ENCODE data around the gene GRIK4. TPM values are rescaled to one million over a fixed set of nuclear protein-coding genes. Genes with fewer than 3 reads are reported as not detected.

Gene GRIK4
- total RNA-seq, 1 donor from 2014 or later = 0.52 TPM

GRCh38 chr11:120707098-120707497 is 195.6 kb downstream of the GRIK4 start:
- H3K9ac ChIP-seq (ENCODE audit: low read depth in 1 of 3, low read length in 3 of 3) = no peak overlapping the region
- H3K36me3 ChIP-seq (ENCODE audit: control insufficient read depth in 3 of 3, insufficient read depth in 3 of 3, low read length in 3 of 3) = no peaks in the 10 kb centered on the region
- peaks cover 0 to 15% (median 2%) of the 10 kb centered on the region in 3 donors for H3K4me1 ChIP-seq (ENCODE audit: control insufficient read depth in 3 of 3, insufficient read depth in 3 of 3, low read length in 3 of 3)
- peaks cover 10 to 18% (median 11%) of the 10 kb centered on the region in 3 donors for H3K9me3 ChIP-seq (ENCODE audit: control insufficient read depth in 3 of 3, low read length in 3 of 3)
- no peak overlapping the region for H3K27ac ChIP-seq (ENCODE audit: low read depth, low read length)
- no peak overlapping the region for H3K4me3 ChIP-seq (ENCODE audit: low read length in 3 of 3)
- peaks cover 0 to 6% (median 3%) of the 10 kb centered on the region in 3 donors for H3K27me3 ChIP-seq (ENCODE audit: control insufficient read depth in 3 of 3, insufficient read depth in 3 of 3, low read length in 3 of 3)

GRCh38 chr11:120707663-120708062 is 196.1 kb downstream of the GRIK4 start:
- Histone ChIP-seq H3K27me3 (ENCODE audit: control insufficient read depth in 3 of 3, insufficient read depth in 3 of 3, low read length in 3 of 3) (peaks cover 0 to 9% (median 3%) of the 10 kb centered on the region in 3 donors), H3K27ac (ENCODE audit: low read depth, low read length) (no peak overlapping the region), H3K36me3 (ENCODE audit: control insufficient read depth in 3 of 3, insufficient read depth in 3 of 3, low read length in 3 of 3) (no peaks in the 10 kb centered on the region), H3K4me3 (ENCODE audit: low read length in 3 of 3) (no peak overlapping the region), H3K9ac (ENCODE audit: low read depth in 1 of 3, low read length in 3 of 3) (no peak overlapping the region), H3K9me3 (ENCODE audit: control insufficient read depth in 3 of 3, low read length in 3 of 3) (peaks cover 10 to 18% (median 11%) of the 10 kb centered on the region in 3 donors), H3K4me1 (ENCODE audit: control insufficient read depth in 3 of 3, insufficient read depth in 3 of 3, low read length in 3 of 3) (peaks cover 0 to 15% (median 2%) of the 10 kb centered on the region in 3 donors)

- no peak overlapping the region for H3K9ac ChIP-seq (ENCODE audit: low read depth in 1 of 3, low read length in 3 of 3)
- H3K9me3 ChIP-seq (ENCODE audit: control insufficient read depth in 3 of 3, low read length in 3 of 3) = peaks cover 10 to 18% (median 11%) of the 10 kb centered on the region in 3 donors
- no peaks in the 10 kb centered on the region for H3K36me3 ChIP-seq (ENCODE audit: control insufficient read depth in 3 of 3, insufficient read depth in 3 of 3, low read length in 3 of 3)
- H3K27ac ChIP-seq (ENCODE audit: low read depth, low read length) = no peak overlapping the region
- H3K4me3 ChIP-seq (ENCODE audit: low read length in 3 of 3) = no peak overlapping the region
- H3K4me1 ChIP-seq (ENCODE audit: control insufficient read depth in 3 of 3, insufficient read depth in 3 of 3, low read length in 3 of 3) = peaks cover 0 to 15% (median 2%) of the 10 kb centered on the region in 3 donors
- peaks cover 0 to 9% (median 6%) of the 10 kb centered on the region in 3 donors for H3K27me3 ChIP-seq (ENCODE audit: control insufficient read depth in 3 of 3, insufficient read depth in 3 of 3, low read length in 3 of 3)
These were observed 197.1 kb downstream of the GRIK4 start for GRCh38 chr11:120708511-120709183.

GRCh38 chr11:120709808-120710207 is 198.3 kb downstream of the GRIK4 start:
- H3K27ac ChIP-seq (ENCODE audit: low read depth, low read length) = no peak overlapping the region
- H3K4me1 ChIP-seq (ENCODE audit: control insufficient read depth in 3 of 3, insufficient read depth in 3 of 3, low read length in 3 of 3) = peaks cover 0 to 15% (median 2%) of the 10 kb centered on the region in 3 donors
- H3K9me3 ChIP-seq (ENCODE audit: control insufficient read depth in 3 of 3, low read length in 3 of 3) = peaks cover 10 to 15% (median 11%) of the 10 kb centered on the region in 3 donors
- no peak overlapping the region for H3K9ac ChIP-seq (ENCODE audit: low read depth in 1 of 3, low read length in 3 of 3)
- no peak overlapping the region for H3K4me3 ChIP-seq (ENCODE audit: low read length in 3 of 3)
- H3K27me3 ChIP-seq (ENCODE audit: control insufficient read depth in 3 of 3, insufficient read depth in 3 of 3, low read length in 3 of 3) = peaks cover 0 to 13% (median 9%) of the 10 kb centered on the region in 3 donors
- no peaks in the 10 kb centered on the region for H3K36me3 ChIP-seq (ENCODE audit: control insufficient read depth in 3 of 3, insufficient read depth in 3 of 3, low read length in 3 of 3)

GRCh38 chr11:120710354-120711131 is 199.0 kb downstream of the GRIK4 start:
- no peak overlapping the region for H3K9ac ChIP-seq (ENCODE audit: low read depth in 1 of 3, low read length in 3 of 3)
- H3K36me3 ChIP-seq (ENCODE audit: control insufficient read depth in 3 of 3, insufficient read depth in 3 of 3, low read length in 3 of 3) = no peaks in the 10 kb centered on the region
- H3K27ac ChIP-seq (ENCODE audit: low read depth, low read length) = no peak overlapping the region
- peaks cover 0 to 15% (median 2%) of the 10 kb centered on the region in 3 donors for H3K4me1 ChIP-seq (ENCODE audit: control insufficient read depth in 3 of 3, insufficient read depth in 3 of 3, low read length in 3 of 3)
- H3K9me3 ChIP-seq (ENCODE audit: control insufficient read depth in 3 of 3, low read length in 3 of 3) = peaks cover 10 to 14% (median 11%) of the 10 kb centered on the region in 3 donors
- no peak overlapping the region for H3K4me3 ChIP-seq (ENCODE audit: low read length in 3 of 3)
- peaks cover 0 to 13% (median 9%) of the 10 kb centered on the region in 3 donors for H3K27me3 ChIP-seq (ENCODE audit: control insufficient read depth in 3 of 3, insufficient read depth in 3 of 3, low read length in 3 of 3)

GRCh38 chr11:120712014-120712413 is 200.5 kb downstream of the GRIK4 start:
- no peak overlapping the region for H3K27ac ChIP-seq (ENCODE audit: low read depth, low read length)
- H3K36me3 ChIP-seq (ENCODE audit: control insufficient read depth in 3 of 3, insufficient read depth in 3 of 3, low read length in 3 of 3) = no peaks in the 10 kb centered on the region
- H3K4me1 ChIP-seq (ENCODE audit: control insufficient read depth in 3 of 3, insufficient read depth in 3 of 3, low read length in 3 of 3) = peaks cover 0 to 15% (median 2%) of the 10 kb centered on the region in 3 donors
- peaks cover 7 to 9% (median 8%) of the 10 kb centered on the region in 3 donors for H3K9me3 ChIP-seq (ENCODE audit: control insufficient read depth in 3 of 3, low read length in 3 of 3)
- no peak overlapping the region for H3K9ac ChIP-seq (ENCODE audit: low read depth in 1 of 3, low read length in 3 of 3)
- H3K27me3 ChIP-seq (ENCODE audit: control insufficient read depth in 3 of 3, insufficient read depth in 3 of 3, low read length in 3 of 3) = peaks cover 2 to 17% (median 9%) of the 10 kb centered on the region in 3 donors
- H3K4me3 ChIP-seq (ENCODE audit: low read length in 3 of 3) = no peak overlapping the region

GRCh38 chr11:120712881-120713280 is 201.3 kb downstream of the GRIK4 start:
- Histone ChIP-seq H3K4me1 (ENCODE audit: control insufficient read depth in 3 of 3, insufficient read depth in 3 of 3, low read length in 3 of 3) (peaks cover 0 to 15% (median 2%) of the 10 kb centered on the region in 3 donors), H3K4me3 (ENCODE audit: low read length in 3 of 3) (no peak overlapping the region), H3K9me3 (ENCODE audit: control insufficient read depth in 3 of 3, low read length in 3 of 3) (peaks cover 0 to 2% (median 1%) of the 10 kb centered on the region in 3 donors), H3K27ac (ENCODE audit: low read depth, low read length) (no peak overlapping the region), H3K36me3 (ENCODE audit: control insufficient read depth in 3 of 3, insufficient read depth in 3 of 3, low read length in 3 of 3) (no peaks in the 10 kb centered on the region), H3K27me3 (ENCODE audit: control insufficient read depth in 3 of 3, insufficient read depth in 3 of 3, low read length in 3 of 3) (peaks cover 5 to 25% (median 9%) of the 10 kb centered on the region in 3 donors), H3K9ac (ENCODE audit: low read depth in 1 of 3, low read length in 3 of 3) (no peak overlapping the region)

- Histone ChIP-seq H3K4me3 (ENCODE audit: low read length in 3 of 3) (no peak overlapping the region), H3K27me3 (ENCODE audit: control insufficient read depth in 3 of 3, insufficient read depth in 3 of 3, low read length in 3 of 3) (peaks cover 5 to 29% (median 9%) of the 10 kb centered on the region in 3 donors), H3K4me1 (ENCODE audit: control insufficient read depth in 3 of 3, insufficient read depth in 3 of 3, low read length in 3 of 3) (peaks cover 0 to 15% (median 2%) of the 10 kb centered on the region in 3 donors), H3K9me3 (ENCODE audit: control insufficient read depth in 3 of 3, low read length in 3 of 3) (no peaks in the 10 kb centered on the region), H3K9ac (ENCODE audit: low read depth in 1 of 3, low read length in 3 of 3) (no peak overlapping the region), H3K27ac (ENCODE audit: low read depth, low read length) (no peak overlapping the region), H3K36me3 (ENCODE audit: control insufficient read depth in 3 of 3, insufficient read depth in 3 of 3, low read length in 3 of 3) (no peaks in the 10 kb centered on the region)
These were observed 201.7 kb downstream of the GRIK4 start for GRCh38 chr11:120713296-120713695.

- no peak overlapping the region for H3K27ac ChIP-seq (ENCODE audit: low read depth, low read length)
- no peak overlapping the region for H3K9ac ChIP-seq (ENCODE audit: low read depth in 1 of 3, low read length in 3 of 3)
- H3K4me1 ChIP-seq (ENCODE audit: control insufficient read depth in 3 of 3, insufficient read depth in 3 of 3, low read length in 3 of 3) = peaks cover 0 to 15% (median 0%) of the 10 kb centered on the region in 3 donors
- H3K4me3 ChIP-seq (ENCODE audit: low read length in 3 of 3) = no peak overlapping the region
- H3K36me3 ChIP-seq (ENCODE audit: control insufficient read depth in 3 of 3, insufficient read depth in 3 of 3, low read length in 3 of 3) = no peaks in the 10 kb centered on the region
- peaks cover 8 to 30% (median 11%) of the 10 kb centered on the region in 3 donors for H3K27me3 ChIP-seq (ENCODE audit: control insufficient read depth in 3 of 3, insufficient read depth in 3 of 3, low read length in 3 of 3)
- no peaks in the 10 kb centered on the region for H3K9me3 ChIP-seq (ENCODE audit: control insufficient read depth in 3 of 3, low read length in 3 of 3)
These were observed 202.9 kb downstream of the GRIK4 start for GRCh38 chr11:120714438-120714837.

Measured in skeletal muscle tissue (tissue), 4 donors.